ENCODE data around the gene MICAL1.

Gene MICAL1

GRCh38 chr6:109454496-109455436, 806 bp downstream of the MICAL1 start:
- DNase-seq (ENCODE audit: low read depth in 2 of 2) = peak; percentile 54 to 57

DNA sequence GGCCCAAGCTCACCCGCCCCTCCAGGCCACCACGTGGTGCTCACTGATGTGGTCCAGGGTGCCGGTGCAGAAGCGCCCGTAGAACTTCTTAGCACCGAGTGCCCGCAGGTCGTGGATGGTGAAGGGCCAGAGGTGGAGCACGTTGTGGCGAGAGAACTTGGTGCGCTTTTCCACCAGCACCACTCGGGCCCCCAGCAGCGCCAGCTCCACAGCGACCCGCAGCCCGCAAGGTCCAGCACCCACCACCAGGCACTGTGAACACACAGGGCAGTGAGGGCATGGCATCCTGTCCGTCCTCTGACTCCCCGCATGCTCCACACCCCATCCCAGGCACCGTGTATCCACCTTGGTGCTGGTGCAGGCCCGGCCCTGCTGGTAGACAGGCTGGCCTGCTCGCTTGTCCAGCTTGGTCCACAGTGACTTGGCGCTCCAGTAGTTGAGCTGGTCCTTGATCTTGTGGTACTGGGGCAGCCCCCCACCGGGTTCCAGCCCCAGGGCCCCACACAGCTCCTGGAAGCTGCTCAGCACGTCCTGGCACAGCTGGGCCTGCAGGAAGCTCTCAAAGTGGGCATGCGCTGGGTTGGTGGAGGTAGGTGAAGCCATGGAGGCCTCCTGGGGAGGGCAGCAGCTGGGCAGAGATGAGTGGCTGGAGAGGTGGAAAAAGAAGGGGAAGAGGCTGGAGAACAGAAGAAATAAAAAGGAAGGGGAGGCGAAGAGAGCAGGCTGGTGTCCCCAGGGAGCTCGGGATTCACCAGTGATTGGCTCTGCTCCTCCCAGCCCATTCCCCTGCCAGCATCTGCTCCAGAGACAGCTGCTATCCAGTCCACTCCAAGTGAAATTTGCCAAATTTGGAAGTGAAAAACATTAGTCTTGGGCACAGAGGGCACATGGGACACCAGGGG, 1.7 kb downstream of the MICAL1 start:
- DNase-seq (ENCODE audit: low read depth in 2 of 2) = no peak

GRCh38 chr6:109453156-109453555, 2.4 kb downstream of the MICAL1 start:
- DNase-seq (ENCODE audit: low read depth in 2 of 2) = no peak

- DNase-seq (ENCODE audit: low read depth in 2 of 2) = no peak
These were observed 3.4 kb downstream of the MICAL1 start for GRCh38 chr6:109452181-109452580.

- DNase-seq (ENCODE audit: low read depth in 2 of 2) = no peak
These were observed 4.2 kb downstream of the MICAL1 start for GRCh38 chr6:109451376-109451775.

GRCh38 chr6:109450801-109451200, 4.8 kb downstream of the MICAL1 start:
- no peak for DNase-seq (ENCODE audit: low read depth in 2 of 2)

GRCh38 chr6:109449795-109450673, 5.5 kb downstream of the MICAL1 start:
- no peak for DNase-seq (ENCODE audit: low read depth in 2 of 2)

DNA sequence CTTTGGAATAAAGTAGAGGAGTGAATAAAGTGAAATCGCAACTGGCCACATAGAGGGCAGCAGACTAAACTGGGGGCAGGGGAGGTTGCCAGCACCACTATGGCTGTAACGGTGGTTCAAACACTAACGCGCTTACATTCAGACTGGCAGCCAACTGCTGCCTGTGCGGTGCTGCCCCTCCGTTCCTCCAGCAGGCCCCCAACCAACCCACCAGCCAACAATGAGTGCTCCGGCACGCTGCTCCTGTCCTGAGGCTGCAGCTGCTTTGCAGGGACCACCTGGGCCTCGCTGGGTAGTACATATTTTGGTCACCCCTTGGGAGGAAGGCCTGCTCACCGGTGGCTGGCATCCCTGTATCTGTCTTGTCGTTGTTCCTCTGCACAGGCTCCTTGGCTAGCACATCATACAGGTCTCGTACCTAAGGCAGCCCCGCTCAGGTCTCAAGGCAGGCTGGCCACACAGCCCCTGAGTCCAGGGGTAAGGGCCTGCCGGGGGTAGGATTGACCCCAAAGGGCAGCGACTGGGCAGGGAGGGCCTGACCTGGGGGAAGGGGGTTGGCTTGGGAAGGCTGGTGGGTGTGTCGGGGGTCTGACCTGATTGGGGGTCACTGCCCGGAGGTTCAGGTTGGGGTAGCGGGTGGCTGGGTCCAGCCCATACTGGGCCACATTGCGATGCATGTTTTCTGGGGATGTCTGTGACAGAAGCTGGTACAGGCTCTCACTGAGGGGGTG, 6.3 kb downstream of the MICAL1 start:
- DNase-seq (ENCODE audit: low read depth in 2 of 2) = no peak

- no peak for DNase-seq (ENCODE audit: low read depth in 2 of 2)
These were observed 7.0 kb downstream of the MICAL1 start for GRCh38 chr6:109448615-109449014.

GRCh38 chr6:109447878-109448555, 7.6 kb downstream of the MICAL1 start:
- no peak for DNase-seq (ENCODE audit: low read depth in 2 of 2)

GRCh38 chr6:109447087-109447486, 8.5 kb downstream of the MICAL1 start:
- DNase-seq (ENCODE audit: low read depth in 2 of 2) = no peak

DNA sequence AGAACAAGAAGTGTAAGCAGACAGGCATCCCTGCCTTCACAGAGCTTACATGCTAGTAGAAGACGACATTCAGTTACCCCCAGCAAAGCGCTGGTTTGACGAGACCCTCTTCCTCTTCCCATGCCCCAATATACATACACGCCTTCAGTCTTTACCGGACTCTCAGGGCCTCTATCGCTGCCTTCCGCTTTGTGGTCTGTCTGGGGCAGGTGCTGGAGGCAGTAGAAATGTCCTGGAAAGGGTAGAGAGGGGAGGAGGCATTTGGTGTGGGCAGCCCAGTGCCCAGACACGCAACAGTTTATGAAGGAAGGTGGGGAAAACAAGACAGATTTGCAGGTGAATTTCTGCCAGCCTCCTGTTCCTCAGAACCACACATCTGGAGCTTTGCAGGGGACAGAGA, 9.0 kb downstream of the MICAL1 start:
- no peak for DNase-seq (ENCODE audit: low read depth in 2 of 2)

- DNase-seq (ENCODE audit: low read depth in 2 of 2) = no peak
These were observed 9.5 kb downstream of the MICAL1 start for GRCh38 chr6:109446072-109446471.

DNA sequence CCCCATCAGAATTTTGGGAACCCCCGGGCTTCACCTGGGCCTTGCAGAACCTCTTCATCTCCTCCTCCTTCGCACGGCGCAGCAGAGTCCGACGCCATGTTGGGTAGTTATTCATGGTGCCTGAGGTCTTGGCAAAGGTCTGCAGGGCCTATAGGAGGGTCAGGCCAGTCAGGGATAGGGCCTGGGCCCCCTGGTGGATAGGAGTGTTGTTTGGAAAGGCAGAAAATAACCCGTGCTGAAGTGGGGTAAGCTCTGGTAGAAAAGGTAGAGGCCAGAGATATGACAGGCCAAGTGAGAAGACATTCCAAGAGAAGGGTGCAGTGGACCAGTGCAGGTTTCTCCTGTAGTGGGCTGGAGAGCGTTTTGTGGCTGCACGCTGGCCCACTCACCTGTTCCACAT, 10.2 kb downstream of the MICAL1 start:
- no peak for DNase-seq (ENCODE audit: low read depth in 2 of 2)

DNA sequence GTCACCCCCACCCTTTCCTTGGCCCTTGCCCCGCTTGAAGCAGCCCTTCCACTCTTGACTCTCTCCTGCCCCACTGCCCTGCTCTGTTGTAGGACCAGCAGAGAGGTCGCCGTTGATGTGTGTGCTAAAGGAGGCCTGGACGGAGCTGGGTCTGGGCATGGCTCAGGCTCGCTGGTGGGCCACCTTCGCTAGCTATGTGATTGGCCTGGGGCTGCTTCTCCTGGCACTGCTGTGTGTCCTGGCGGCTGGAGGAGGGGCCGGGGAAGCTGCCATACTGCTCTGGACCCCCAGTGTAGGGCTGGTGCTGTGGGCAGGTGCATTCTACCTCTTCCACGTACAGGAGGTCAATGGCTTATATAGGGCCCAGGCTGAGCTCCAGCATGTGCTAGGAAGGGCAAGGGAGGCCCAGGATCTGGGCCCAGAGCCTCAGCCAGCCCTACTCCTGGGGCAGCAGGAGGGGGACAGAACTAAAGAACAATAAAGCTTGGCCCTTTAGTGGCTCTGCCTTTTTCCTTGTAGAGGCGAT, 12.1 kb downstream of the MICAL1 start:
- no peak for DNase-seq (ENCODE audit: low read depth in 2 of 2)

- DNase-seq (ENCODE audit: low read depth in 2 of 2) = no peak
These were observed 13.1 kb downstream of the MICAL1 start for GRCh38 chr6:109442393-109442924.

- no peak for DNase-seq (ENCODE audit: low read depth in 2 of 2)
These were observed 14.3 kb downstream of the MICAL1 start for GRCh38 chr6:109441069-109441816.

DNA sequence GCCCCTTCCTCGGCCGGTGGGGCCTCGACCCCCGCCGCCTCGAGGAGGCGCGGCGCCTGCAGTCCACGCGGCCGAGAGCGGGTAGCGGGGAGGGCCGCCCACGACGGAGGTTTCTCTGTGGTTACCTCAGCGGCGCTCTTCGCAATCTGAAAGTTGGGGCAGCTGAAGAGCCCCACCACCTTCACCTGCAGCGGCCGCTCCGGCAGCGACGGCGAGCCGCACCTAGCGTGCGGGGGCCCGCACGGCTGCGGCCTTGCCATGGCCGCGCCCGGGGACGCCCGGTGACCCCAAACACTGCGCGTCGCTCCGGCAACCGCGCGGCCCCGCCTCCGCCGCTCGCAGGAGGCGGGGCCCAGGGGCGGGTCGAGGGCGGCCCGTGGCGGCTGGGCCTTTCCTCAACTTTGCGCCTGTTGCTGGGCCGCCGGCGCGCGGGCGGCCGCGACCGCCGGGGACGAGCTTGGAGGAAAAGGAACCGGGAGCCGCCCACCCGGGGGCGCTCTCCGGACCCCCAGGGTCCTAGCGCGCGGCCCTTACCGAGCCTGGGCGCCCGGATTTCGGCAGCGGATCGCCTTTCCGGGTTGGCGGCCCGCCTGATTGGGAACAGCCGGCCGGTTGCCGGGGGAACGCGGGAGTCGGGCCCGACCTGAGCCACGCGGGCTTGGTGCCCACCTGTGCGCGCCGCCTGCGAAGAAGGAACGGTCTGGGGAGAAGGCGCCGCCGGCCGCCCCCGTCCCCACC, 15.1 kb downstream of the MICAL1 start, which contains the start of the genes PPIL6 and SMPD2:
TSS of gene PPIL6 (minus strand) at position 298 of the 738 bp plus-strand sequence. CDS start at position 260, 38 bp downstream.
TSS of gene SMPD2 (plus strand) at position 394 of the 738 bp plus-strand sequence. CDS start 398 bp downstream, outside the sequence.
- peak; percentile 72 to 73 for DNase-seq (ENCODE audit: low read depth in 2 of 2)
